ENCODE data around the gene URM1. TPM values are rescaled to one million over a fixed set of nuclear protein-coding genes. Genes with fewer than 3 reads are reported as not detected.

The URM1 gene
- total and polyA plus RNA-seq, 9 donors = 48.3 to 82.2 (median 68.0) TPM

GRCh38 chr9:128343855-128344254 is 27.3 kb upstream of the URM1 start:
- WGBS (ENCODE audit: insufficient coverage) = 100% methylated on average over 3 of the region's 4 CpGs
- DNase-seq = no peak
- H3K4me1 ChIP-seq (ENCODE audit: control insufficient read depth, insufficient read depth, low read length) = peaks cover 11% of the 10 kb centered on the region
- no peaks in the 10 kb centered on the region for H3K27me3 ChIP-seq (ENCODE audit: control insufficient read depth, insufficient read depth, low read length)
- H3K36me3 ChIP-seq (ENCODE audit: control insufficient read depth, insufficient read depth, low read length) = peaks cover 55% of the 10 kb centered on the region
- H3K9me3 ChIP-seq (replicated peaks; ENCODE audit: control insufficient read depth, low read depth, low read length) = no peaks in the 10 kb centered on the region
- no peak overlapping the region for H3K4me3 ChIP-seq (ENCODE audit: low read length)
- H3K27ac ChIP-seq (ENCODE audit: low read length) = no peak overlapping the region

GRCh38 chr9:128344931-128345605 is 26.1 kb upstream of the URM1 start:
- Histone ChIP-seq H3K27ac (ENCODE audit: low read length) (no peak overlapping the region), H3K9me3 (replicated peaks; ENCODE audit: control insufficient read depth, low read depth, low read length) (no peaks in the 10 kb centered on the region), H3K4me3 (ENCODE audit: low read length) (no peak overlapping the region), H3K36me3 (ENCODE audit: control insufficient read depth, insufficient read depth, low read length) (peaks cover 67% of the 10 kb centered on the region), H3K27me3 (ENCODE audit: control insufficient read depth, insufficient read depth, low read length) (no peaks in the 10 kb centered on the region), H3K4me1 (ENCODE audit: control insufficient read depth, insufficient read depth, low read length) (peaks cover 8% of the 10 kb centered on the region)
- no peak for DNase-seq
- WGBS (ENCODE audit: insufficient coverage) = 90% methylated on average over 24 of the region's 28 CpGs

GRCh38 chr9:128349125-128349524 is 22.0 kb upstream of the URM1 start:
- Histone ChIP-seq H3K4me1 (ENCODE audit: control insufficient read depth, insufficient read depth, low read length) (no peaks in the 10 kb centered on the region), H3K27me3 (ENCODE audit: control insufficient read depth, insufficient read depth, low read length) (no peaks in the 10 kb centered on the region), H3K9me3 (replicated peaks; ENCODE audit: control insufficient read depth, low read depth, low read length) (no peaks in the 10 kb centered on the region), H3K27ac (ENCODE audit: low read length) (no peak overlapping the region), H3K36me3 (ENCODE audit: control insufficient read depth, insufficient read depth, low read length) (peaks cover 72% of the 10 kb centered on the region), H3K4me3 (ENCODE audit: low read length) (no peak overlapping the region)
- DNase-seq = no peak
- 60% methylated on average over 1 of the region's 2 CpGs for WGBS (ENCODE audit: insufficient coverage)

- Histone ChIP-seq H3K36me3 (ENCODE audit: control insufficient read depth, insufficient read depth, low read length) (peaks cover 70% of the 10 kb centered on the region), H3K27me3 (ENCODE audit: control insufficient read depth, insufficient read depth, low read length) (no peaks in the 10 kb centered on the region)
Observed at GRCh38 chr9:128349772-128350171, 21.4 kb upstream of the URM1 start.

GRCh38 chr9:128355451-128355850 is 15.7 kb upstream of the URM1 start:
- Histone ChIP-seq H3K27ac (ENCODE audit: low read length) (no peak overlapping the region), H3K36me3 (ENCODE audit: control insufficient read depth, insufficient read depth, low read length) (peaks cover 50% of the 10 kb centered on the region), H3K27me3 (ENCODE audit: control insufficient read depth, insufficient read depth, low read length) (no peaks in the 10 kb centered on the region), H3K4me1 (ENCODE audit: control insufficient read depth, insufficient read depth, low read length) (peaks cover 5% of the 10 kb centered on the region), H3K4me3 (ENCODE audit: low read length) (no peak overlapping the region), H3K9me3 (replicated peaks; ENCODE audit: control insufficient read depth, low read depth, low read length) (no peaks in the 10 kb centered on the region)
- DNase-seq = no peak
- WGBS (ENCODE audit: insufficient coverage) = 95% methylated on average over 18 of the region's 19 CpGs

More at GRCh38 chr9:128349772-128350171, 21.4 kb upstream of the URM1 start:
- no peak for DNase-seq
- no peaks in the 10 kb centered on the region for H3K4me1 ChIP-seq (ENCODE audit: control insufficient read depth, insufficient read depth, low read length)
- H3K4me3 ChIP-seq (ENCODE audit: low read length) = no peak overlapping the region
- H3K27ac ChIP-seq (ENCODE audit: low read length) = no peak overlapping the region
- WGBS (ENCODE audit: insufficient coverage) = 80% methylated on average over 4 of the region's 6 CpGs
- H3K9me3 ChIP-seq (replicated peaks; ENCODE audit: control insufficient read depth, low read depth, low read length) = no peaks in the 10 kb centered on the region

GRCh38 chr9:128358090-128358489 is 13.1 kb upstream of the URM1 start:
- no peaks in the 10 kb centered on the region for H3K9me3 ChIP-seq (replicated peaks; ENCODE audit: control insufficient read depth, low read depth, low read length)
- H3K27me3 ChIP-seq (ENCODE audit: control insufficient read depth, insufficient read depth, low read length) = no peaks in the 10 kb centered on the region
- WGBS (ENCODE audit: insufficient coverage) = 45% methylated on average over 3 of the region's 8 CpGs
- peaks cover 39% of the 10 kb centered on the region for H3K36me3 ChIP-seq (ENCODE audit: control insufficient read depth, insufficient read depth, low read length)
- H3K4me1 ChIP-seq (ENCODE audit: control insufficient read depth, insufficient read depth, low read length) = peaks cover 30% of the 10 kb centered on the region
- no peak for DNase-seq
- no peak overlapping the region for H3K4me3 ChIP-seq (ENCODE audit: low read length)
- no peak overlapping the region for H3K27ac ChIP-seq (ENCODE audit: low read length)

- peaks cover 35% of the 10 kb centered on the region for H3K36me3 ChIP-seq (ENCODE audit: control insufficient read depth, insufficient read depth, low read length)
- DNase-seq = no peak
- 90% methylated on average over 2 of the region's 4 CpGs for WGBS (ENCODE audit: insufficient coverage)
Observed at GRCh38 chr9:128358861-128359260, 12.3 kb upstream of the URM1 start.

GRCh38 chr9:128360826-128361225 is 10.3 kb upstream of the URM1 start:
- H3K9me3 ChIP-seq (replicated peaks; ENCODE audit: control insufficient read depth, low read depth, low read length) = no peaks in the 10 kb centered on the region
- peak overlapping the region; percentile 82 for H3K27ac ChIP-seq (ENCODE audit: low read length)
- DNase-seq = no peak
- H3K4me3 ChIP-seq (ENCODE audit: low read length) = no peak overlapping the region
- H3K36me3 ChIP-seq (ENCODE audit: control insufficient read depth, insufficient read depth, low read length) = peaks cover 18% of the 10 kb centered on the region
- no CpG with 5 or more reads among the region's 2 CpGs for WGBS (ENCODE audit: insufficient coverage)
- peaks cover 53% of the 10 kb centered on the region for H3K4me1 ChIP-seq (ENCODE audit: control insufficient read depth, insufficient read depth, low read length)
- H3K27me3 ChIP-seq (ENCODE audit: control insufficient read depth, insufficient read depth, low read length) = no peaks in the 10 kb centered on the region

More at GRCh38 chr9:128358861-128359260, 12.3 kb upstream of the URM1 start:
- Histone ChIP-seq H3K27me3 (ENCODE audit: control insufficient read depth, insufficient read depth, low read length) (no peaks in the 10 kb centered on the region), H3K27ac (ENCODE audit: low read length) (no peak overlapping the region), H3K4me1 (ENCODE audit: control insufficient read depth, insufficient read depth, low read length) (peaks cover 36% of the 10 kb centered on the region), H3K4me3 (ENCODE audit: low read length) (no peak overlapping the region), H3K9me3 (replicated peaks; ENCODE audit: control insufficient read depth, low read depth, low read length) (no peaks in the 10 kb centered on the region)

GRCh38 chr9:128361296-128361985 is 9.7 kb upstream of the URM1 start:
- Histone ChIP-seq H3K27me3 (ENCODE audit: control insufficient read depth, insufficient read depth, low read length) (no peaks in the 10 kb centered on the region), H3K27ac (ENCODE audit: low read length) (peak overlapping the region; percentile 82), H3K36me3 (ENCODE audit: control insufficient read depth, insufficient read depth, low read length) (peaks cover 13% of the 10 kb centered on the region), H3K4me1 (ENCODE audit: control insufficient read depth, insufficient read depth, low read length) (peaks cover 54% of the 10 kb centered on the region), H3K9me3 (replicated peaks; ENCODE audit: control insufficient read depth, low read depth, low read length) (no peaks in the 10 kb centered on the region), H3K4me3 (ENCODE audit: low read length) (peak overlapping the region; percentile 29)
- 21% methylated on average over 9 of the region's 14 CpGs for WGBS (ENCODE audit: insufficient coverage)
- peak; percentile 79 for DNase-seq

- no peaks in the 10 kb centered on the region for H3K9me3 ChIP-seq (replicated peaks; ENCODE audit: control insufficient read depth, low read depth, low read length)
- 11% methylated on average over 16 of the region's 20 CpGs for WGBS (ENCODE audit: insufficient coverage)
- peak overlapping the region; percentile 82 for H3K27ac ChIP-seq (ENCODE audit: low read length)
- peak overlapping the region; percentile 29 for H3K4me3 ChIP-seq (ENCODE audit: low read length)
- H3K27me3 ChIP-seq (ENCODE audit: control insufficient read depth, insufficient read depth, low read length) = no peaks in the 10 kb centered on the region
- peaks cover 11% of the 10 kb centered on the region for H3K36me3 ChIP-seq (ENCODE audit: control insufficient read depth, insufficient read depth, low read length)
- DNase-seq = peak; percentile 95
- H3K4me1 ChIP-seq (ENCODE audit: control insufficient read depth, insufficient read depth, low read length) = peaks cover 54% of the 10 kb centered on the region
Observed at GRCh38 chr9:128361986-128362646, 9.1 kb upstream of the URM1 start.

Data from muscle of leg (tissue), 11 donors.